Keratinocyte (primary cell): ENCODE data around the gene METAP1D. TPM values are rescaled to one million over a fixed set of nuclear protein-coding genes. Genes with fewer than 3 reads are reported as not detected.

ENCODE experiments used
- DNase-seq: peaks from one replicate; pipeline ENCODE4 v3.0.0-alpha.2; 2011; ENCODE audit warnings: low read depth, missing footprints, low spot score
- FAIRE-seq: peaks from 2 replicates; lab custom pipeline; 2011; peaks lifted over from hg19 to GRCh38; lab: Jason Lieb, UNC
- H2AFZ ChIP-seq: 2 replicates; pipeline ENCODE4 v1.6.0; 2012; ENCODE audit warnings: low read length, control low read depth, inconsistent platforms; ENCODE audit not compliant: control insufficient read depth
- H3K27ac ChIP-seq: 2 replicates; pipeline ENCODE4 v1.5.1; 2011; ENCODE audit warnings: low read length; ENCODE audit not compliant: control insufficient read depth, insufficient read depth
- H3K27me3 ChIP-seq: 3 replicates; pipeline ENCODE4 v1.6.0; 2011; ENCODE audit warnings: low read length; ENCODE audit not compliant: control insufficient read depth, insufficient read depth; ENCODE audit errors: extremely low read depth
- H3K36me3 ChIP-seq, 2 experiments: 2 replicates in 1 of 2; 3 replicates in 1 of 2; pipeline ENCODE4 v1.5.1; 2011; ENCODE audit warnings: low read length in 2 of 2, mild to moderate bottlenecking in 1 of 2; ENCODE audit not compliant: control insufficient read depth in 2 of 2, insufficient read depth in 2 of 2; ENCODE audit errors: extremely low read depth in 1 of 2
- H3K4me1 ChIP-seq: 3 replicates; pipeline ENCODE4 v1.5.1; 2011; ENCODE audit warnings: low read length; ENCODE audit not compliant: control insufficient read depth, insufficient read depth; ENCODE audit errors: extremely low read depth
- H3K4me2 ChIP-seq: 3 replicates; pipeline ENCODE4 v1.6.0; 2011; ENCODE audit warnings: low read depth, low read length; ENCODE audit not compliant: control insufficient read depth, insufficient read depth; ENCODE audit errors: extremely low read depth
- H3K4me3 ChIP-seq, 3 experiments: fragments of 200-600 bp in 1 of 3; sonication (generic) in 1 of 3; 2 replicates in 2 of 3; 3 replicates in 1 of 3; pipeline ENCODE4 v1.5.1; 2011 to 2016; ENCODE audit warnings: low read length in 3 of 3, mild to moderate bottlenecking in 3 of 3, control low read depth in 2 of 3, inconsistent platforms in 1 of 3, low read depth in 1 of 3, mixed read lengths in 1 of 3, mixed run types in 1 of 3, moderate library complexity in 1 of 3; ENCODE audit not compliant: control insufficient read depth in 2 of 3, insufficient read depth in 2 of 3; ENCODE audit errors: extremely low read depth in 1 of 3
- H3K79me2 ChIP-seq: 2 replicates; pipeline ENCODE4 v1.6.0; 2012; ENCODE audit warnings: low read length; ENCODE audit not compliant: control insufficient read depth, insufficient read depth
- H3K9ac ChIP-seq: 3 replicates; pipeline ENCODE4 v1.6.0; 2011; ENCODE audit warnings: low read length; ENCODE audit not compliant: control insufficient read depth, insufficient read depth; ENCODE audit errors: extremely low read depth
- H3K9me1 ChIP-seq: 3 replicates; pipeline ENCODE4 v1.6.0; 2011; ENCODE audit warnings: low read length; ENCODE audit not compliant: control insufficient read depth, insufficient read depth; ENCODE audit errors: extremely low read depth
- H3K9me3 ChIP-seq: 2 replicates; pipeline ENCODE4 v1.5.1; 2012; ENCODE audit warnings: low read depth, low read length; ENCODE audit not compliant: control insufficient read depth
- H4K20me1 ChIP-seq: 3 replicates; pipeline ENCODE4 v1.6.0; 2011; ENCODE audit warnings: low read length; ENCODE audit not compliant: control insufficient read depth, insufficient read depth; ENCODE audit errors: extremely low read depth
- EZH2 ChIP-seq: IDR thresholded peaks from one replicate; pipeline ENCODE4 v1.6.1; 2012; ENCODE audit warnings: inconsistent platforms, mild to moderate bottlenecking, low read length, moderate library complexity
- dilution Hi-C: fragments of 300-500 bp; cut with MboI; formaldehyde crosslinking; loops from one replicate; pipeline ENCODE4 v1.7.0; 2020; ENCODE audit warnings: low sequenced_read_pairs; ENCODE audit not compliant: extremely low pct_ligation_motif_present
- polyA plus RNA-seq, 5 experiments: library from polyadenylated mRNA; depleted of rRNA in 3 of 5; stranded (reverse) in 3 of 5; stranded (forward) in 1 of 5; unstranded in 1 of 5; fragments of >200 nt; gene quantifications; 1 replicate in 1 of 5; 2 replicates in 3 of 5; 3 replicates in 1 of 5; pipeline versions ENCODE4 v1.2.1 to v1.2.3, GENCODE V29; 2011 to 2012; ENCODE audit warnings: missing spikeins in 2 of 5, low read depth in 1 of 5, low replicate concordance in 1 of 5
- TF ChIP-seq, protein P1 (sequence below), 3 experiments: IDR thresholded peaks in 1 of 3; conservative IDR thresholded peaks in 1 of 3; optimal IDR thresholded peaks in 1 of 3; 2 replicates in 2 of 3; 3 replicates in 1 of 3; pipeline versions ENCODE3 to v1.5.1; 2011; ENCODE audit warnings: low read length in 3 of 3, mild to moderate bottlenecking in 3 of 3, moderate library complexity in 2 of 3, control low read depth in 1 of 3, inconsistent platforms in 1 of 3; ENCODE audit not compliant: insufficient read depth in 2 of 3; ENCODE audit errors: extremely low read depth in 1 of 3

Gene METAP1D
- polyA plus RNA-seq, 1 donor (not counting 4 experiments of a cell fraction or from before 2014, with no cell fraction given), result 5.1 TPM

DNA sequence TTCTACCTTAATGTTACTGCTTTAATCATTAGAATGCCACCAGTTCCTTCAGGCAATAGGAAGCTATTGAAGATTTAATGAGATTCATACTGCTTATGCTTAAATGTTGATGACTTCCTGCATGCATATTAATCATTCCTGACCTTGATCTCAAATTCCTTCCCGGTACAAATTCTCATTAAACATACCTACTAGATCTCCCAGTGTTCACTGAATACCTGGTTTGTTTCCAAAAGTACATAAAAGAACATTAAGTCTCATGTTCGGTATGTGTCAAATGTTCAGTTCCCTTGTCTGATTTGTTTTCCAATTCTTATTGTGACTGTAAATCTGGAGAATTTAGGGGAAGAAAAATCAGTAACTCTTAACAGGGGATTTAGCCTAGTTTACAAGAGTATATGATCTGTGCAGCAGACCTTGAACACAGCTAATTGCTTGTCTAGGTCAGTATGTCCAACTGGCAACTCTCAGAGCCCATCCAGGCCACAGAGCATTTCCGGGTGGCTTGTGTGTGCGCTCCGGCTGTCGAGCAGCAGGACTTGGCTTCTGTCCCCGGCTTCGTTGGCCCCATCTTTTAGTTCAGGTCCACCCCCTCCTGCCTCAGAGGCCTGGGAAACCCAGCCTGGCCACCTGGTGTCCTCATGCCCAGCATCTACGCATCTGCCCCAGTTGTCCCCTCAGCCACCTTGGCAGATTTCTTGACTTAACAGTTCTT is 13.1 kb downstream of the METAP1D start:
- Histone ChIP-seq H3K9me1 (no peaks in the 10 kb centered on the region), H3K4me2 (no peak overlapping the region)
- dilution Hi-C loops, result no loop called here

DNA sequence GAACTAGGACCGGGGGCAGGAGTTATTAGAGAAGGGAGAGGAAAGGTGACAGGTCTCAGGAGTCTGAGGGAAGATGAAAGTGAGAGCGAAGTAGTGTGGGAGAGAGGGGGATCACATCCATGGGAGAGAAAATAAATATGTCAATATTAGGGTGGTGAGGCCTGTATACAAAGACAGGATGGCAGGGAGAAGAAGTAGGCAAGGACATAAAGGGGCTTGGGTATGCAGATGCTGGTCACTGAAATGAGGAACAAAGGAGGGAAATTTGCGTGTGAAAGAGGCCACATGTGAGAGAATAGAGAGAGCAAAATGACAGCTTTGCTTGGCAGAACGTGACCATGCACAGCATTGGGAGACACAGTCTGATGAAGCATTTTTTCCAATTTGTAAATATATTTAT is 13.6 kb downstream of the METAP1D start:
- no peaks in the 10 kb centered on the region for H3K9me3 ChIP-seq
- no peaks in the 10 kb centered on the region for H3K27me3 ChIP-seq
- H3K4me3 ChIP-seq, result no peak overlapping the region
- no peaks in the 10 kb centered on the region for H3K36me3 ChIP-seq
- no peak for DNase-seq
- H4K20me1 ChIP-seq, result no peaks in the 10 kb centered on the region
- no peak for TF ChIP-seq EZH2
- TF ChIP-seq, protein P1, sequence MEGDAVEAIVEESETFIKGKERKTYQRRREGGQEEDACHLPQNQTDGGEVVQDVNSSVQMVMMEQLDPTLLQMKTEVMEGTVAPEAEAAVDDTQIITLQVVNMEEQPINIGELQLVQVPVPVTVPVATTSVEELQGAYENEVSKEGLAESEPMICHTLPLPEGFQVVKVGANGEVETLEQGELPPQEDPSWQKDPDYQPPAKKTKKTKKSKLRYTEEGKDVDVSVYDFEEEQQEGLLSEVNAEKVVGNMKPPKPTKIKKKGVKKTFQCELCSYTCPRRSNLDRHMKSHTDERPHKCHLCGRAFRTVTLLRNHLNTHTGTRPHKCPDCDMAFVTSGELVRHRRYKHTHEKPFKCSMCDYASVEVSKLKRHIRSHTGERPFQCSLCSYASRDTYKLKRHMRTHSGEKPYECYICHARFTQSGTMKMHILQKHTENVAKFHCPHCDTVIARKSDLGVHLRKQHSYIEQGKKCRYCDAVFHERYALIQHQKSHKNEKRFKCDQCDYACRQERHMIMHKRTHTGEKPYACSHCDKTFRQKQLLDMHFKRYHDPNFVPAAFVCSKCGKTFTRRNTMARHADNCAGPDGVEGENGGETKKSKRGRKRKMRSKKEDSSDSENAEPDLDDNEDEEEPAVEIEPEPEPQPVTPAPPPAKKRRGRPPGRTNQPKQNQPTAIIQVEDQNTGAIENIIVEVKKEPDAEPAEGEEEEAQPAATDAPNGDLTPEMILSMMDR (optimal IDR thresholded peaks at IDR 0.05 in 1 of 3, IDR thresholded peaks at IDR 0.05 in 1 of 3, conservative IDR thresholded peaks at IDR 0.05 in 1 of 3; ENCODE audit: extremely low read depth in 1 of 3, insufficient read depth in 2 of 3, low read length in 3 of 3), result no peak
- H3K4me1 ChIP-seq, result peaks cover 10% of the 10 kb centered on the region
- H3K4me2 ChIP-seq, result no peak overlapping the region
- H3K79me2 ChIP-seq, result no peaks in the 10 kb centered on the region
- dilution Hi-C loops, result no loop called here
- no peak overlapping the region for H3K9ac ChIP-seq
- no peak overlapping the region for H2AFZ ChIP-seq
- H3K9me1 ChIP-seq, result no peaks in the 10 kb centered on the region
- FAIRE-seq, result no peak
- H3K27ac ChIP-seq, result no peak overlapping the region

More for the DNA sequence above, 13.1 kb downstream of the METAP1D start:
- Histone ChIP-seq H3K9ac (no peak overlapping the region), H4K20me1 (no peaks in the 10 kb centered on the region), H3K4me3 (no peak overlapping the region), H2AFZ (no peak overlapping the region), H3K27me3 (no peaks in the 10 kb centered on the region), H3K27ac (no peak overlapping the region), H3K36me3 (no peaks in the 10 kb centered on the region), H3K9me3 (no peaks in the 10 kb centered on the region), H3K4me1 (peaks cover 15% of the 10 kb centered on the region), H3K79me2 (no peaks in the 10 kb centered on the region)
- FAIRE-seq (no peak), DNase-seq (no peak)
- TF ChIP-seq, protein P1 (optimal IDR thresholded peaks at IDR 0.05 in 1 of 3, IDR thresholded peaks at IDR 0.05 in 1 of 3, conservative IDR thresholded peaks at IDR 0.05 in 1 of 3; ENCODE audit: extremely low read depth in 1 of 3, insufficient read depth in 2 of 3, low read length in 3 of 3), result no peak
- no peak for TF ChIP-seq EZH2
